AG04450 (cell line): ENCODE results near the gene ATP6V0D1. TPM values are rescaled to one million over a fixed set of nuclear protein-coding genes. Genes with fewer than 3 reads are reported as not detected.
"Not testable (repeated sequence)": the region's sequence is repeated elsewhere in the genome, so short reads cannot be mapped to it uniquely, and the experiment has no call there.

Source experiments
- CTCF ChIA-PET: fragments of 300-600, 350-600 bp; formaldehyde crosslinking; extraction: SDS; loops from one replicate; lab custom pipeline; 2022; ENCODE audit warnings: antibody characterized with exemption, inconsistent platforms; lab: Charles Lee
- POLR2A ChIA-PET: fragments of 350-600 bp; formaldehyde crosslinking; extraction: SDS; loops from one replicate; lab custom pipeline; 2021; ENCODE audit warnings: antibody characterized with exemption, inconsistent platforms; lab: Yijun Ruan, JAX
- DNase-seq: peaks from one replicate; pipeline ENCODE4 v3.0.0-alpha.2; 2011; ENCODE audit warnings: low read depth, low spot score
- H3K27ac ChIP-seq: one replicate; pipeline ENCODE4 v1.5.1; 2012; ENCODE audit warnings: low read depth, low read length, control low read depth
- H3K27me3 ChIP-seq: one replicate; pipeline ENCODE4 v1.6.0; 2012; ENCODE audit warnings: low read length; ENCODE audit not compliant: control insufficient read depth, insufficient read depth
- H3K4me3 ChIP-seq: 2 replicates; pipeline ENCODE4 v1.5.1; 2011; ENCODE audit warnings: mild to moderate bottlenecking, low read depth, low read length, control low read depth
- H3K9me3 ChIP-seq: 2 replicates; pipeline ENCODE4 v1.5.1; 2012; ENCODE audit warnings: low read length; ENCODE audit not compliant: control insufficient read depth, insufficient read depth
- CTCF ChIP-seq: IDR thresholded peaks from 2 replicates; pipeline ENCODE4 v1.5.1; 2011; ENCODE audit warnings: low read depth, low read length, control low read depth, inconsistent platforms
- polyA plus RNA-seq: library from polyadenylated mRNA; depleted of rRNA; stranded (reverse); fragments of >200 nt; gene quantifications from 2 replicates; pipeline ENCODE4 v1.2.3, GENCODE V29; 2011

Gene ATP6V0D1
- polyA plus RNA-seq, 1 experiment, result 101 TPM

GRCh38 chr16:67516296-67517154, 35.6 kb upstream of the ATP6V0D1 start:
- no peak for DNase-seq
- Histone ChIP-seq H3K4me3 (no peak overlapping the region), H3K9me3 (no peaks in the 10 kb centered on the region), H3K27ac (peak overlapping the region; percentile 61), H3K27me3 (no peaks in the 10 kb centered on the region)
- ChIA-PET POLR2A (no interaction called here), CTCF (interaction anchor here (0.6 to 4.7 kb wide), 7 partner anchors 20 to 156 kb away, joined by 3 to 54 read pairs (median 4); partner anchors contain the start of gene ATP6V0D1)
- no peak for TF ChIP-seq CTCF

- Histone ChIP-seq H3K9me3 (no peaks in the 10 kb centered on the region), H3K27ac (no peak overlapping the region), H3K27me3 (no peaks in the 10 kb centered on the region), H3K4me3 (no peak overlapping the region)
- POLR2A ChIA-PET, result interaction anchor here (0.6 to 0.8 kb wide), 4 partner anchors 24 to 335 kb away, joined by 3 to 7 read pairs (median 3); partner anchors contain the start of gene ATP6V0D1
- peak; percentile 65 for DNase-seq
- CTCF ChIA-PET, result interaction anchor here (0.5 to 4.7 kb wide), 25 partner anchors 10 to 720 kb away, joined by 3 to 91 read pairs (median 4); partner anchors contain the start of genes ACD and ATP6V0D1
- peak; percentile 75 for TF ChIP-seq CTCF
Observed at GRCh38 chr16:67514382-67514828, 33.4 kb upstream of the ATP6V0D1 start.

GRCh38 chr16:67513892-67514291, 32.9 kb upstream of the ATP6V0D1 start:
- POLR2A ChIA-PET, result interaction anchor here (0.6 to 0.8 kb wide), 4 partner anchors 23 to 334 kb away, joined by 3 to 7 read pairs (median 3); partner anchors contain the start of gene ATP6V0D1

GRCh38 chr16:67509016-67509415, 28.1 kb upstream of the ATP6V0D1 start:
- TF ChIP-seq CTCF, result no peak
- H3K27me3 ChIP-seq, result no peaks in the 10 kb centered on the region
- no peak overlapping the region for H3K4me3 ChIP-seq
- POLR2A ChIA-PET, result interaction anchor here (0.6 kb wide), 1 partner anchor 73 kb away, joined by 5 read pairs; no protein-coding TSS in a partner anchor
- DNase-seq, result no peak
- no peaks in the 10 kb centered on the region for H3K9me3 ChIP-seq
- H3K27ac ChIP-seq, result no peak overlapping the region
- CTCF ChIA-PET, result interaction anchor here (0.6 kb wide), 1 partner anchor 74 kb away, joined by 8 read pairs; no protein-coding TSS in a partner anchor

More at GRCh38 chr16:67513892-67514291, 32.9 kb upstream of the ATP6V0D1 start:
- not testable (repeated sequence) for H3K9me3 ChIP-seq, H3K4me3 ChIP-seq, H3K27ac ChIP-seq, H3K27me3 ChIP-seq, DNase-seq
- CTCF ChIA-PET, result interaction anchor here (0.6 to 4.7 kb wide), 24 partner anchors 9 to 721 kb away, joined by 3 to 91 read pairs (median 4); partner anchors contain the start of genes ACD and ATP6V0D1

GRCh38 chr16:67506468-67506867, 25.5 kb upstream of the ATP6V0D1 start:
- H3K9me3 ChIP-seq, result no peaks in the 10 kb centered on the region
- H3K27me3 ChIP-seq, result no peaks in the 10 kb centered on the region
- no peak for TF ChIP-seq CTCF
- POLR2A ChIA-PET, result interaction anchor here (0.6 kb wide), 1 partner anchor 168 kb away, joined by 3 read pairs; no protein-coding TSS in a partner anchor
- no peak for DNase-seq
- H3K4me3 ChIP-seq, result no peak overlapping the region
- CTCF ChIA-PET, result interaction anchor here (0.6 to 1.1 kb wide), 3 partner anchors 8 to 115 kb away, joined by 3 to 6 read pairs (median 3); no protein-coding TSS in a partner anchor
- no peak overlapping the region for H3K27ac ChIP-seq
